Uterus (tissue), 4 donors: ENCODE measurements around the gene NTN4. TPM values are rescaled to one million over a fixed set of nuclear protein-coding genes. Genes with fewer than 3 reads are reported as not detected.
"Not testable (repeated sequence)": the region's sequence is repeated elsewhere in the genome, so short reads cannot be mapped to it uniquely, and the experiment has no call there.

Experiments used
- DNase-seq, 2 donors: peaks; one replicate each; pipeline ENCODE4 v3.0.0-alpha.2; 2019 to 2020
- H3K27ac ChIP-seq, 2 donors: fragments of 200-600 bp; sonication (generic); 1 replicate in 1 of 2; 2 replicates in 1 of 2; pipeline ENCODE4 v1.5.1; 2016 to 2018
- H3K27me3 ChIP-seq, 2 donors: fragments of 200-600 bp; sonication (generic); one replicate each; pipeline ENCODE4 v1.5.1; 2018 to 2019; ENCODE audit warnings: control low read depth in 1 of 2
- H3K36me3 ChIP-seq, 2 donors: fragments of 200-600 bp; sonication (generic); one replicate each; pipeline ENCODE4 v1.5.1; 2019; ENCODE audit warnings: control low read depth in 1 of 2
- H3K4me1 ChIP-seq, 2 donors: fragments of 200-600 bp; sonication (generic); one replicate each; pipeline ENCODE4 v1.5.1; 2018 to 2019; ENCODE audit warnings: control low read depth in 1 of 2
- H3K4me3 ChIP-seq, 2 donors: fragments of 200-600 bp; sonication (generic); 1 replicate in 1 of 2; 2 replicates in 1 of 2; pipeline ENCODE4 v1.5.1; 2018 to 2019; ENCODE audit warnings: mild to moderate bottlenecking in 1 of 2
- H3K9me3 ChIP-seq, 2 donors: fragments of 200-600 bp; sonication (generic); one replicate each; pipeline ENCODE4 v1.5.1; 2019; ENCODE audit warnings: control low read depth in 1 of 2
- POLR2A ChIP-seq, 2 donors: fragments of 450-650 bp; IDR thresholded peaks; one replicate each; pipeline ENCODE4 v1.6.1; 2016; ENCODE audit warnings: antibody characterized with exemption in 2 of 2, mild to moderate bottlenecking in 1 of 2, moderate library complexity in 1 of 2
- intact Hi-C: fragments of 100-400 bp; cut with DNase I; formaldehyde crosslinking; loops from one replicate; pipeline ENCODE4 v1.15.1; 2023; ENCODE audit warnings: low total_unique reads
- total RNA-seq, 4 donors: library from RNA; depleted of rRNA in 3 of 4; stranded (reverse); fragments of >200 nt in 3 of 4; gene quantifications; one replicate each; pipeline versions ENCODE4 v1.1.0 to v1.2.4, GENCODE V29; 2014 to 2023
- TF ChIP-seq, protein P1 (sequence below), 4 experiments: fragments of 200-600 bp in 2 of 4; fragments of 450-650 bp in 2 of 4; sonication (generic) in 2 of 4; IDR thresholded peaks; one replicate each; pipeline ENCODE4 v1.5.1; 2016 to 2019; ENCODE audit warnings: antibody characterized with exemption in 4 of 4, mild to moderate bottlenecking in 2 of 4, moderate library complexity in 1 of 4
- donor health status: DM: yes; HTN: yes; CAD: no.

The NTN4 gene
- total RNA-seq, 4 donors from 2014 or later = 16.6 to 86.8 (median 28.2) TPM

GRCh38 chr12:95661360-95661759 is 129.2 kb downstream of the NTN4 start:
- Histone ChIP-seq H3K9me3 (no peaks in the 10 kb centered on the region), H3K27ac (no peak overlapping the region), H3K4me3 (no peak overlapping the region), H3K27me3 (no peaks in the 10 kb centered on the region), H3K36me3 (no peaks in the 10 kb centered on the region), H3K4me1 (no peaks in the 10 kb centered on the region)
- DNase-seq = no peak
- intact Hi-C loops = no loop called here
- no peak for TF ChIP-seq POLR2A (IDR thresholded peaks at IDR 0.05)

DNA sequence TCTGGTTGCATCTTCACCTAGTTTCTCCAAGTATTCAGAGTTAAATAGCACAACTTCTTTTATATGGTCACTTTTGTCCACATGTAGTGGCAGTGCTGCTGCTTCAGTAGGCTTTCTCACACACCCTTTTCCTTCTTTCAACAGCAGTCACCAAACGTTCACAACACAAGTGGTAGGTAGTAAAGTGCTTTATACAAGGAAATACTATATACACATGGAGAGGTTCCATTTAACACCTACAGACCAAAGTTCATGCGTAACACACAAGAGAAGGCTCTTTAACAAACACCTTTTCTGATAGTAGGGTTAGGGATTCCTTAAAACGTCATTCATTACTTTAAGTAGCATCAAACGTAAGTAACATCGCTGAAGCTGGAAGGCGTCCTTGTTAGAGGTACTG is 132.2 kb downstream of the NTN4 start:
- no peak for TF ChIP-seq POLR2A (IDR thresholded peaks at IDR 0.05)
- TF ChIP-seq, protein P1, sequence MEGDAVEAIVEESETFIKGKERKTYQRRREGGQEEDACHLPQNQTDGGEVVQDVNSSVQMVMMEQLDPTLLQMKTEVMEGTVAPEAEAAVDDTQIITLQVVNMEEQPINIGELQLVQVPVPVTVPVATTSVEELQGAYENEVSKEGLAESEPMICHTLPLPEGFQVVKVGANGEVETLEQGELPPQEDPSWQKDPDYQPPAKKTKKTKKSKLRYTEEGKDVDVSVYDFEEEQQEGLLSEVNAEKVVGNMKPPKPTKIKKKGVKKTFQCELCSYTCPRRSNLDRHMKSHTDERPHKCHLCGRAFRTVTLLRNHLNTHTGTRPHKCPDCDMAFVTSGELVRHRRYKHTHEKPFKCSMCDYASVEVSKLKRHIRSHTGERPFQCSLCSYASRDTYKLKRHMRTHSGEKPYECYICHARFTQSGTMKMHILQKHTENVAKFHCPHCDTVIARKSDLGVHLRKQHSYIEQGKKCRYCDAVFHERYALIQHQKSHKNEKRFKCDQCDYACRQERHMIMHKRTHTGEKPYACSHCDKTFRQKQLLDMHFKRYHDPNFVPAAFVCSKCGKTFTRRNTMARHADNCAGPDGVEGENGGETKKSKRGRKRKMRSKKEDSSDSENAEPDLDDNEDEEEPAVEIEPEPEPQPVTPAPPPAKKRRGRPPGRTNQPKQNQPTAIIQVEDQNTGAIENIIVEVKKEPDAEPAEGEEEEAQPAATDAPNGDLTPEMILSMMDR (IDR thresholded peaks at IDR 0.05) = no peak
- no peaks in the 10 kb centered on the region for H3K36me3 ChIP-seq
- H3K27me3 ChIP-seq = no peaks in the 10 kb centered on the region
- no peak overlapping the region for H3K4me3 ChIP-seq
- no peak overlapping the region for H3K27ac ChIP-seq
- DNase-seq = no peak
- H3K4me1 ChIP-seq = no peaks in the 10 kb centered on the region
- intact Hi-C loops = no loop called here
- no peaks in the 10 kb centered on the region for H3K9me3 ChIP-seq

- H3K36me3 ChIP-seq, DNase-seq, H3K27me3 ChIP-seq, H3K4me3 ChIP-seq, H3K4me1 ChIP-seq, intact Hi-C loops, H3K27ac ChIP-seq, H3K9me3 ChIP-seq: not testable (repeated sequence)
Measured at GRCh38 chr12:95654665-95655064, 135.9 kb downstream of the NTN4 start.

DNA sequence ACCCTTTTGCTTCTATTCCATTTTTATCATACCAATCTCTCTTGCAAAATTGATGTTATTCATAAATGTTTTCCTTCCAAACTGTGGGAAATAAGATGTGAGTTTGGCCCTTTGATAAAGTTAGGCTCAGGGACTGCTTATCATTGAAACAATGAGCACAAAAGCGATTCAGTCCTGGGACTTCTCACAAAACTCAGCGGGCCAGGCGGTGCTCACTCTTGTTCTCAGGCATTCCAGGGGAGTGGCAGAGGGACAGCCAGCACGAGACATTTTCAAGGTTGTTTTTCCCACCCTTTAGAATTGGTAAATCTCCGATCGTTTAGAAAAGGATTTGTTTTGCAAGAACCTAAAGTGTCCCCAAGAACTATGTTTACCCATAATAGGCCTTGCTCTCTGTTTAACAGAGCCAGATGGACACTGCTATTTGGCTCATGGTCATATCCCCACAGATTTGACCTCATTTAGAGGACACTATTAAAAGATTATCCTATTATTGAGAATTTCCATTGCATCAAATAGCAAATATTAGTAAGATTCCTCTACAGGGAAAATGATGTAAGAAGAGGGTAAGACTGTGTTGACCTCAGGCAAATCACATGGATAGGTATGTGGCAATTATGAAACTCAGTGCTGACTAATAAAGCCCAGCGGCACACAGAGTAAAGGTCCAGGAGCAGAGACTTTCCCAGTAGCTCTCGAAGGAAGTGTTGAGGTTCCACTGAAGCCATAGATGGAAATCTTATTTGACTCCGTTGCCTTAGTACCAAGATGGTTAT is 136.6 kb downstream of the NTN4 start:
- H3K27ac ChIP-seq = peak overlapping the region; percentile 5 to 39
- H3K27me3 ChIP-seq = no peaks in the 10 kb centered on the region
- intact Hi-C loops = no loop called here
- TF ChIP-seq, protein P1 (IDR thresholded peaks at IDR 0.05) = no peak
- no peak for TF ChIP-seq POLR2A (IDR thresholded peaks at IDR 0.05)
- no peaks in the 10 kb centered on the region for H3K4me1 ChIP-seq
- no peak overlapping the region for H3K4me3 ChIP-seq
- no peaks in the 10 kb centered on the region for H3K9me3 ChIP-seq
- no peaks in the 10 kb centered on the region for H3K36me3 ChIP-seq
- DNase-seq = no peak

GRCh38 chr12:95651681-95652080 is 138.9 kb downstream of the NTN4 start:
- Histone ChIP-seq H3K4me3 (no peak overlapping the region), H3K27ac (no peak overlapping the region), H3K36me3 (no peaks in the 10 kb centered on the region), H3K4me1 (no peaks in the 10 kb centered on the region), H3K27me3 (no peaks in the 10 kb centered on the region), H3K9me3 (no peaks in the 10 kb centered on the region)
- DNase-seq = no peak
- no peak for TF ChIP-seq POLR2A (IDR thresholded peaks at IDR 0.05)
- TF ChIP-seq, protein P1 (IDR thresholded peaks at IDR 0.05) = no peak
- intact Hi-C loops = no loop called here

GRCh38 chr12:95648990-95649791 is 141.4 kb downstream of the NTN4 start:
- no peaks in the 10 kb centered on the region for H3K36me3 ChIP-seq
- no peak overlapping the region for H3K4me3 ChIP-seq
- TF ChIP-seq, protein P1 (IDR thresholded peaks at IDR 0.05) = no peak
- no peak for TF ChIP-seq POLR2A (IDR thresholded peaks at IDR 0.05)
- intact Hi-C loops = no loop called here
- H3K9me3 ChIP-seq = no peaks in the 10 kb centered on the region
- no peaks in the 10 kb centered on the region for H3K27me3 ChIP-seq
- no peaks in the 10 kb centered on the region for H3K4me1 ChIP-seq
- no peak overlapping the region for H3K27ac ChIP-seq
- DNase-seq = no peak
